HG03139 (cell line): ENCODE measurements around the gene ZNF185.

Source experiments
- ATAC-seq: cut with Tn5 transposase; IDR thresholded peaks from one replicate; pipeline ENCODE4 v1.9.1; 2021; ENCODE audit not compliant: unreplicated experiment

ZNF185 gene

GRCh38 chrX:152895121-152895520 lies 2.7 kb upstream of the ZNF185 start:
- ATAC-seq: no peak

GRCh38 chrX:152895724-152896420 lies 2.0 kb upstream of the ZNF185 start:
- no peak for ATAC-seq

- no peak for ATAC-seq
Measured at GRCh38 chrX:152896450-152896849, 1.4 kb upstream of the ZNF185 start.

- no peak for ATAC-seq
Measured at GRCh38 chrX:152898442-152898841, 575 bp downstream of the ZNF185 start.

- ATAC-seq: no peak
Measured at GRCh38 chrX:152899111-152899873, 1.4 kb downstream of the ZNF185 start.

GRCh38 chrX:152899874-152900719 lies 2.2 kb downstream of the ZNF185 start:
- ATAC-seq: no peak

GRCh38 chrX:152900937-152901445 lies 3.1 kb downstream of the ZNF185 start:
- ATAC-seq: no peak

GRCh38 chrX:152901816-152902501 lies 4.1 kb downstream of the ZNF185 start:
- ATAC-seq: no peak

- no peak for ATAC-seq
Measured at GRCh38 chrX:152902502-152902820, 4.6 kb downstream of the ZNF185 start.

GRCh38 chrX:152903589-152903988 lies 5.7 kb downstream of the ZNF185 start:
- no peak for ATAC-seq

GRCh38 chrX:152904151-152905080 lies 6.5 kb downstream of the ZNF185 start:
- ATAC-seq: no peak

GRCh38 chrX:152905081-152905420 lies 7.2 kb downstream of the ZNF185 start:
- ATAC-seq: no peak

- no peak for ATAC-seq
Measured at GRCh38 chrX:152907084-152907651, 9.3 kb downstream of the ZNF185 start.

GRCh38 chrX:152908486-152908885 lies 10.6 kb downstream of the ZNF185 start:
- ATAC-seq: no peak

- peak; percentile 63 for ATAC-seq
Measured at GRCh38 chrX:152910018-152910417, 12.2 kb downstream of the ZNF185 start.

- ATAC-seq: no peak
Measured at GRCh38 chrX:152912106-152912505, 14.2 kb downstream of the ZNF185 start.

GRCh38 chrX:152912641-152913040 lies 14.8 kb downstream of the ZNF185 start:
- ATAC-seq: no peak

- no peak for ATAC-seq
Measured at GRCh38 chrX:152913346-152913745, 15.5 kb downstream of the ZNF185 start.

- ATAC-seq: no peak
Measured at GRCh38 chrX:152913910-152914309, 16.0 kb downstream of the ZNF185 start.
